Astrocyte (in vitro differentiated cells and primary cell): ENCODE measurements around the gene CCDC88B.

ENCODE experiments used
- CTCF ChIP-seq: IDR thresholded peaks from 2 replicates; pipeline ENCODE4 v1.5.1; 2011; ENCODE audit warnings: low read depth, mild to moderate bottlenecking, inconsistent platforms, low read length, moderate library complexity; ENCODE audit not compliant: insufficient read depth
- EZH2 ChIP-seq: IDR thresholded peaks from 2 replicates; pipeline ENCODE4 v1.6.1; 2012; ENCODE audit warnings: mild to moderate bottlenecking, low read length, inconsistent platforms; ENCODE audit not compliant: insufficient read depth

- TF ChIP-seq CTCF (no peak), EZH2 (peak; percentile 72)
Measured at GRCh38 chr11:64297699-64298358, 42.2 kb upstream of the CCDC88B start.
